GM23338 (cell line): ENCODE results near the gene TERT.

Experiments
- EZH2 ChIP-seq: fragments of 200-600 bp; sonication (generic); IDR thresholded peaks from one replicate; pipeline ENCODE4 v1.8.0; 2017; ENCODE audit warnings: antibody characterized with exemption, mild to moderate bottlenecking, low read depth; ENCODE audit not compliant: unreplicated experiment
- EZH2phosphoT487 ChIP-seq: fragments of 200-600 bp; sonication (generic); IDR thresholded peaks from one replicate; pipeline ENCODE4 v1.8.1; 2018; ENCODE audit warnings: antibody characterized with exemption; ENCODE audit not compliant: unreplicated experiment
- JUNB ChIP-seq: IDR thresholded peaks from one replicate; pipeline ENCODE4 v1.6.1; 2016; ENCODE audit warnings: antibody characterized with exemption; ENCODE audit not compliant: unreplicated experiment
- POLR2AphosphoS5 ChIP-seq: IDR thresholded peaks from 2 replicates; pipeline ENCODE4 v1.6.1; 2016; ENCODE audit warnings: antibody characterized with exemption, low read depth
- TF ChIP-seq, protein P1 (sequence below), 2 experiments: fragments of 200-600 bp in 1 of 2; sonication (generic) in 1 of 2; conservative IDR thresholded peaks; 2 replicates each; pipeline versions ENCODE4 v1.5.1 to v1.6.1; 2016 to 2017; ENCODE audit warnings: antibody characterized with exemption in 2 of 2, low read depth in 2 of 2, mild to moderate bottlenecking in 2 of 2, moderate library complexity in 1 of 2
- TF ChIP-seq, protein P2 (sequence below): IDR thresholded peaks from one replicate; pipeline ENCODE4 v1.6.1; 2018; ENCODE audit warnings: antibody characterized with exemption; ENCODE audit not compliant: unreplicated experiment

DNA sequence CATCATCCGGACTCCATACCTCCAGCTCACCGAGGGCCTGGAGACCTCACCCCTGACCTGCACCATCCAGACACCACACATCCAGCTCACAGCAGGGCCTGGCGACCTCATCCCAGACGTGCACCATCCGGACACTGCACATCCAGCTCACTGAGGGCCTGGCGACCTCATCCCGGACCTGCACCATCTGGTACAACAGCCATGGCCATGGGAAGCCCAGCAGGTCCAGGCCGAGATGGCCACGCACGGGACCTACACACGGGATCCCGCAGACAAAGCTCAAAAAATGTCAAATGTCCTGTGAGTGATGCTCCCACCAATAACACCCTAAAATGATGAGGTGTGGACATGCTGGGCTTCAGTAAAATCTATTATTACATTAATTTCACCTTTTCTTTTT, 9.7 kb downstream of the TERT start:
- TF ChIP-seq, protein P1, sequence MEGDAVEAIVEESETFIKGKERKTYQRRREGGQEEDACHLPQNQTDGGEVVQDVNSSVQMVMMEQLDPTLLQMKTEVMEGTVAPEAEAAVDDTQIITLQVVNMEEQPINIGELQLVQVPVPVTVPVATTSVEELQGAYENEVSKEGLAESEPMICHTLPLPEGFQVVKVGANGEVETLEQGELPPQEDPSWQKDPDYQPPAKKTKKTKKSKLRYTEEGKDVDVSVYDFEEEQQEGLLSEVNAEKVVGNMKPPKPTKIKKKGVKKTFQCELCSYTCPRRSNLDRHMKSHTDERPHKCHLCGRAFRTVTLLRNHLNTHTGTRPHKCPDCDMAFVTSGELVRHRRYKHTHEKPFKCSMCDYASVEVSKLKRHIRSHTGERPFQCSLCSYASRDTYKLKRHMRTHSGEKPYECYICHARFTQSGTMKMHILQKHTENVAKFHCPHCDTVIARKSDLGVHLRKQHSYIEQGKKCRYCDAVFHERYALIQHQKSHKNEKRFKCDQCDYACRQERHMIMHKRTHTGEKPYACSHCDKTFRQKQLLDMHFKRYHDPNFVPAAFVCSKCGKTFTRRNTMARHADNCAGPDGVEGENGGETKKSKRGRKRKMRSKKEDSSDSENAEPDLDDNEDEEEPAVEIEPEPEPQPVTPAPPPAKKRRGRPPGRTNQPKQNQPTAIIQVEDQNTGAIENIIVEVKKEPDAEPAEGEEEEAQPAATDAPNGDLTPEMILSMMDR (conservative IDR thresholded peaks at IDR 0.05; ENCODE audit: low read depth in 2 of 2) = no peak
- TF ChIP-seq, protein P2, sequence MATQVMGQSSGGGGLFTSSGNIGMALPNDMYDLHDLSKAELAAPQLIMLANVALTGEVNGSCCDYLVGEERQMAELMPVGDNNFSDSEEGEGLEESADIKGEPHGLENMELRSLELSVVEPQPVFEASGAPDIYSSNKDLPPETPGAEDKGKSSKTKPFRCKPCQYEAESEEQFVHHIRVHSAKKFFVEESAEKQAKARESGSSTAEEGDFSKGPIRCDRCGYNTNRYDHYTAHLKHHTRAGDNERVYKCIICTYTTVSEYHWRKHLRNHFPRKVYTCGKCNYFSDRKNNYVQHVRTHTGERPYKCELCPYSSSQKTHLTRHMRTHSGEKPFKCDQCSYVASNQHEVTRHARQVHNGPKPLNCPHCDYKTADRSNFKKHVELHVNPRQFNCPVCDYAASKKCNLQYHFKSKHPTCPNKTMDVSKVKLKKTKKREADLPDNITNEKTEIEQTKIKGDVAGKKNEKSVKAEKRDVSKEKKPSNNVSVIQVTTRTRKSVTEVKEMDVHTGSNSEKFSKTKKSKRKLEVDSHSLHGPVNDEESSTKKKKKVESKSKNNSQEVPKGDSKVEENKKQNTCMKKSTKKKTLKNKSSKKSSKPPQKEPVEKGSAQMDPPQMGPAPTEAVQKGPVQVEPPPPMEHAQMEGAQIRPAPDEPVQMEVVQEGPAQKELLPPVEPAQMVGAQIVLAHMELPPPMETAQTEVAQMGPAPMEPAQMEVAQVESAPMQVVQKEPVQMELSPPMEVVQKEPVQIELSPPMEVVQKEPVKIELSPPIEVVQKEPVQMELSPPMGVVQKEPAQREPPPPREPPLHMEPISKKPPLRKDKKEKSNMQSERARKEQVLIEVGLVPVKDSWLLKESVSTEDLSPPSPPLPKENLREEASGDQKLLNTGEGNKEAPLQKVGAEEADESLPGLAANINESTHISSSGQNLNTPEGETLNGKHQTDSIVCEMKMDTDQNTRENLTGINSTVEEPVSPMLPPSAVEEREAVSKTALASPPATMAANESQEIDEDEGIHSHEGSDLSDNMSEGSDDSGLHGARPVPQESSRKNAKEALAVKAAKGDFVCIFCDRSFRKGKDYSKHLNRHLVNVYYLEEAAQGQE = no peak
- no peak for TF ChIP-seq EZH2phosphoT487
- TF ChIP-seq EZH2 = no peak
- TF ChIP-seq POLR2AphosphoS5 = no peak
- no peak for TF ChIP-seq JUNB
